ENCODE measurements around the gene AIPL1. TPM values are rescaled to one million over a fixed set of nuclear protein-coding genes. Genes with fewer than 3 reads are reported as not detected.

The AIPL1 gene
- total RNA-seq, 2 experiments from 2014 or later, result not detected

DNA sequence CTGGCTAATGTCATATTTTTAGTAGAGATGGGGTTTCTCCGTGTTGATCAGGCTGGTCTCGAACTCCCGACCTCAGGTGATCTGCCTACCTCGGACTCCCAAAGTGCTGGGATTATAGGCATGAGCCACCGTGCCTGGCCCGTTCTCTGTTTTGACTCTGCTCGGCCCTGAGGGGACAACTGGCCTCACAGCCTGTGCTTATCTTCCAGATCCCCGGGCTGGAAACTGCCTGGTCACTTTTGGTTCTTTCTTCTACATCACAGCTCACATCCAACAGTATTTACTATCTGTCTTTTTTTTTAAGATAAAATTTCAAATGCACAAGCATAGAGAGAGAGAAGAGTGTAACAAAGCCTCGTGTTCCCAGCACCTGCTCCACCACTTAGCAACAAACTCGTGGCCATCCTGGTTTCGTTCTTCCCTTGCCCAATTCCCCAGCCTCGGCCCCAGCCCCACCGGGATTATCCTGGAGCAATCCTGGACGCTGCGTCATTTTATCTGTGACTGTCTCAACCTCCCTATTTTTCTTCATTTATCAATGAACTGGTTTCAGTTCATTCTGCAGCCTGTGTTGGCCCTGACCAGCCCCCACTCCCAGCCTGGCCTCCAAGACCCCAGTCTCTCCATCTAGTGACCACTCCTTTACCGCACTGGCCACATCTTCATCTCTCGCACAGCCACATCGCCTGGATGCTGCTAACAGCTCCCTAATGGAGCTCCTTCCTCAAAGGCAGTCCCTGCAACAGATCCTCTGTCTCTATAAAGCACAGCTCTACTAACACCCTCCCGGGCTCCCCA lies 30.5 kb upstream of the AIPL1 start:
- ChIA-PET POLR2A (interaction anchor here (0.6 kb wide), 1 partner anchor 352 kb away, joined by 3 read pairs; no protein-coding TSS in a partner anchor), CTCF (ENCODE audit: unreplicated experiment) (no interaction called here)
- Histone ChIP-seq H3K4me3 (ENCODE audit: low read depth, low read length, poor library complexity, severe bottlenecking) (no peak overlapping the region), H2AFZ (ENCODE audit: low read length) (no peak overlapping the region), H3K36me3 (ENCODE audit: insufficient read depth, low read length) (no peaks in the 10 kb centered on the region), H3K9me2 (ENCODE audit: insufficient read depth, low read length) (no peaks in the 10 kb centered on the region), H3K9me3 (ENCODE audit: low read length) (no peaks in the 10 kb centered on the region), H3K27ac (ENCODE audit: low read depth, low read length, poor library complexity, severe bottlenecking) (no peak overlapping the region), H4K20me1 (ENCODE audit: insufficient read depth, low read length) (no peaks in the 10 kb centered on the region), H3K4me1 (ENCODE audit: insufficient read depth, low read length, poor library complexity, severe bottlenecking) (no peaks in the 10 kb centered on the region), H3K79me2 (ENCODE audit: insufficient read depth, low read depth, low read length) (no peaks in the 10 kb centered on the region), H3K4me2 (ENCODE audit: low read length) (no peak overlapping the region)
- intact Hi-C loops (cut with micrococcal nuclease; ENCODE audit: unreplicated experiment), result no loop called here
- BruUV-seq (replicated peaks), result no TSS peak
- DNase-seq (ENCODE audit: low spot score), result no peak
- TF ChIP-seq, protein P1, sequence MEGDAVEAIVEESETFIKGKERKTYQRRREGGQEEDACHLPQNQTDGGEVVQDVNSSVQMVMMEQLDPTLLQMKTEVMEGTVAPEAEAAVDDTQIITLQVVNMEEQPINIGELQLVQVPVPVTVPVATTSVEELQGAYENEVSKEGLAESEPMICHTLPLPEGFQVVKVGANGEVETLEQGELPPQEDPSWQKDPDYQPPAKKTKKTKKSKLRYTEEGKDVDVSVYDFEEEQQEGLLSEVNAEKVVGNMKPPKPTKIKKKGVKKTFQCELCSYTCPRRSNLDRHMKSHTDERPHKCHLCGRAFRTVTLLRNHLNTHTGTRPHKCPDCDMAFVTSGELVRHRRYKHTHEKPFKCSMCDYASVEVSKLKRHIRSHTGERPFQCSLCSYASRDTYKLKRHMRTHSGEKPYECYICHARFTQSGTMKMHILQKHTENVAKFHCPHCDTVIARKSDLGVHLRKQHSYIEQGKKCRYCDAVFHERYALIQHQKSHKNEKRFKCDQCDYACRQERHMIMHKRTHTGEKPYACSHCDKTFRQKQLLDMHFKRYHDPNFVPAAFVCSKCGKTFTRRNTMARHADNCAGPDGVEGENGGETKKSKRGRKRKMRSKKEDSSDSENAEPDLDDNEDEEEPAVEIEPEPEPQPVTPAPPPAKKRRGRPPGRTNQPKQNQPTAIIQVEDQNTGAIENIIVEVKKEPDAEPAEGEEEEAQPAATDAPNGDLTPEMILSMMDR (conservative IDR thresholded peaks at IDR 0.05; ENCODE audit: low read length), result no peak
- no peak for TF ChIP-seq EZH2phosphoT487 (IDR thresholded peaks at IDR 0.05; ENCODE audit: borderline replicate concordance, low read depth, low read length)

GRCh38 chr17:6464446-6465041 lies 29.6 kb upstream of the AIPL1 start:
- no peaks in the 10 kb centered on the region for H3K79me2 ChIP-seq (ENCODE audit: insufficient read depth, low read depth, low read length)
- H3K27ac ChIP-seq (ENCODE audit: low read depth, low read length, poor library complexity, severe bottlenecking), result no peak overlapping the region
- no peak overlapping the region for H3K4me3 ChIP-seq (ENCODE audit: low read depth, low read length, poor library complexity, severe bottlenecking)
- no TSS peak for BruUV-seq (replicated peaks)
- no peaks in the 10 kb centered on the region for H4K20me1 ChIP-seq (ENCODE audit: insufficient read depth, low read length)
- H3K9me2 ChIP-seq (ENCODE audit: insufficient read depth, low read length), result no peaks in the 10 kb centered on the region
- no peak for DNase-seq (ENCODE audit: low spot score)
- no peaks in the 10 kb centered on the region for H3K36me3 ChIP-seq (ENCODE audit: insufficient read depth, low read length)
- no peaks in the 10 kb centered on the region for H3K9me3 ChIP-seq (ENCODE audit: low read length)
- POLR2A ChIA-PET, result no interaction called here
- no peak overlapping the region for H2AFZ ChIP-seq (ENCODE audit: low read length)
- H3K4me2 ChIP-seq (ENCODE audit: low read length), result no peak overlapping the region
- intact Hi-C loops (cut with micrococcal nuclease; ENCODE audit: unreplicated experiment), result no loop called here
- CTCF ChIA-PET (ENCODE audit: unreplicated experiment), result no interaction called here
- H3K4me1 ChIP-seq (ENCODE audit: insufficient read depth, low read length, poor library complexity, severe bottlenecking), result no peaks in the 10 kb centered on the region
- TF ChIP-seq, protein P1 (conservative IDR thresholded peaks at IDR 0.05; ENCODE audit: low read length), result no peak
- TF ChIP-seq EZH2phosphoT487 (IDR thresholded peaks at IDR 0.05; ENCODE audit: borderline replicate concordance, low read depth, low read length), result no peak
